CD4-positive, CD25-positive, alpha-beta regulatory T cell (primary cell): ENCODE data around the gene C19orf44. TPM values are rescaled to one million over a fixed set of nuclear protein-coding genes. Genes with fewer than 3 reads are reported as not detected.
A peak's percentile ranks its signal among the peaks of the same experiment; 100 is the strongest.
"Not testable (repeated sequence)": the region's sequence is repeated elsewhere in the genome, so short reads cannot be mapped to it uniquely, and the experiment has no call there.

ENCODE experiments used
- ATAC-seq, 2 donors: fragments of 150-1000 bp; cut with Tn5 transposase; one replicate each; pipeline ENCODE4 v1.10.0; 2021; ENCODE audit warnings: low read depth in 2 of 2, moderate number of reproducible peaks in 2 of 2, moderate library complexity in 1 of 2
- DNase-seq, 3 donors: peaks; one replicate each; pipeline versions ENCODE4 v3.0.0 to v3.0.0-alpha.2; 2012 to 2022; ENCODE audit warnings: mixed read lengths in 1 of 3
- H3K27ac ChIP-seq: one replicate; pipeline ENCODE4 v1.7.0; 2013; ENCODE audit warnings: mild to moderate bottlenecking, low read length; ENCODE audit not compliant: insufficient read depth, poor library complexity, severe bottlenecking
- H3K27me3 ChIP-seq: one replicate; pipeline ENCODE4 v1.7.0; 2013; ENCODE audit warnings: low read length; ENCODE audit not compliant: control insufficient read depth, insufficient read depth
- H3K36me3 ChIP-seq: one replicate; pipeline ENCODE4 v1.7.0; 2013; ENCODE audit warnings: mild to moderate bottlenecking, low read length, moderate library complexity; ENCODE audit not compliant: control insufficient read depth, insufficient read depth
- H3K4me1 ChIP-seq: 2 replicates; pipeline ENCODE4 v1.7.0; 2013; ENCODE audit warnings: mild to moderate bottlenecking, low read length; ENCODE audit not compliant: insufficient read depth, control insufficient read depth, poor library complexity, severe bottlenecking
- H3K4me3 ChIP-seq: one replicate; pipeline ENCODE4 v1.7.0; 2013; ENCODE audit warnings: low read depth, mild to moderate bottlenecking, low read length, moderate library complexity
- H3K9me3 ChIP-seq, 2 experiments: 1 replicate in 1 of 2; 2 replicates in 1 of 2; pipeline ENCODE4 v1.7.0; 2013; ENCODE audit warnings: low read length in 2 of 2, mild to moderate bottlenecking in 1 of 2, moderate library complexity in 1 of 2; ENCODE audit not compliant: control insufficient read depth in 2 of 2
- H3K27ac Mint-ChIP-seq, 3 donors: one replicate each; pipeline ENCODE4 v1.8.0; 2020 to 2022; ENCODE audit warnings: mild to moderate bottlenecking in 3 of 3, mixed read lengths in 3 of 3, moderate library complexity in 2 of 3
- H3K27me3 Mint-ChIP-seq: one replicate; pipeline ENCODE4 v1.8.0; 2022; ENCODE audit warnings: mild to moderate bottlenecking, mixed read lengths
- H3K36me3 Mint-ChIP-seq: one replicate; pipeline ENCODE4 v1.8.0; 2020; ENCODE audit warnings: mixed read lengths
- H3K4me1 Mint-ChIP-seq, 4 donors: one replicate each; pipeline ENCODE4 v1.8.0; 2020 to 2022; ENCODE audit warnings: mixed read lengths in 4 of 4, mild to moderate bottlenecking in 1 of 4
- H3K4me3 Mint-ChIP-seq, 4 donors: one replicate each; pipeline ENCODE4 v1.8.0; 2020 to 2022; ENCODE audit warnings: mild to moderate bottlenecking in 4 of 4, mixed read lengths in 4 of 4, moderate library complexity in 3 of 4
- H3K9me3 Mint-ChIP-seq, 7 donors: one replicate each; pipeline ENCODE4 v1.8.0; 2020 to 2022; ENCODE audit warnings: mixed read lengths in 7 of 7, mild to moderate bottlenecking in 3 of 7, moderate library complexity in 2 of 7
- polyA plus RNA-seq, 4 donors: library from polyadenylated mRNA; unstranded; fragments of 300-500 nt; fragmentation: Illumina TruSeq; gene quantifications; one replicate each; pipeline ENCODE4 v1.2.3, GENCODE V29; 2021
- total RNA-seq: library from RNA; stranded (reverse); gene quantifications from one replicate; pipeline ENCODE4 v1.2.3, GENCODE V29; 2022

Gene C19orf44
- total and polyA plus RNA-seq, 5 donors from 2014 or later, result 0.76 to 1.9 (median 1.5) TPM; not detected in 1

- H3K27me3 ChIP-seq, H3K4me1 ChIP-seq, H3K27ac Mint-ChIP-seq, H3K9me3 Mint-ChIP-seq, H3K36me3 ChIP-seq, H3K27ac ChIP-seq, H3K36me3 Mint-ChIP-seq, H3K4me3 Mint-ChIP-seq, H3K4me1 Mint-ChIP-seq, H3K4me3 ChIP-seq, H3K9me3 ChIP-seq, H3K27me3 Mint-ChIP-seq, DNase-seq, ATAC-seq: not testable (repeated sequence)
These were observed 16.4 kb downstream of the C19orf44 start for GRCh38 chr19:16512611-16513010.

- no peak overlapping the region for H3K4me3 Mint-ChIP-seq
- H3K27me3 Mint-ChIP-seq, result no peaks in the 10 kb centered on the region
- no peak overlapping the region for H3K27ac Mint-ChIP-seq
- peaks cover 16% of the 10 kb centered on the region for H3K36me3 Mint-ChIP-seq
- no peaks in the 10 kb centered on the region for H3K9me3 Mint-ChIP-seq
- Histone ChIP-seq H3K36me3 (peaks cover 25% of the 10 kb centered on the region), H3K27ac (no peak overlapping the region), H3K27me3 (no peaks in the 10 kb centered on the region), H3K9me3 (no peaks in the 10 kb centered on the region), H3K4me1 (no peaks in the 10 kb centered on the region), H3K4me3 (no peak overlapping the region)
- ATAC-seq (no peak), DNase-seq (no peak)
- H3K4me1 Mint-ChIP-seq, result no peaks in the 10 kb centered on the region
These were observed 18.3 kb downstream of the C19orf44 start for GRCh38 chr19:16514383-16515019.

- no peaks in the 10 kb centered on the region for H3K4me1 Mint-ChIP-seq
- H3K27ac ChIP-seq, result no peak overlapping the region
- peaks cover 17% of the 10 kb centered on the region for H3K36me3 Mint-ChIP-seq
- ATAC-seq, result no peak
- no peak overlapping the region for H3K4me3 ChIP-seq
- no peak overlapping the region for H3K4me3 Mint-ChIP-seq
- H3K27ac Mint-ChIP-seq, result no peak overlapping the region
- no peaks in the 10 kb centered on the region for H3K9me3 Mint-ChIP-seq
- H3K9me3 ChIP-seq, result no peaks in the 10 kb centered on the region
- DNase-seq, result no peak
- H3K27me3 ChIP-seq, result no peaks in the 10 kb centered on the region
- peaks cover 43% of the 10 kb centered on the region for H3K36me3 ChIP-seq
- no peaks in the 10 kb centered on the region for H3K4me1 ChIP-seq
- H3K27me3 Mint-ChIP-seq, result no peaks in the 10 kb centered on the region
These were observed 20.2 kb downstream of the C19orf44 start for GRCh38 chr19:16516381-16516780.

- H3K4me3 Mint-ChIP-seq, result no peak overlapping the region
- H3K36me3 Mint-ChIP-seq, result peaks cover 15% of the 10 kb centered on the region
These were observed 20.9 kb downstream of the C19orf44 start for GRCh38 chr19:16516923-16517610.

GRCh38 chr19:16518061-16518460, 21.9 kb downstream of the C19orf44 start:
- H3K9me3 Mint-ChIP-seq, result no peaks in the 10 kb centered on the region
- Histone ChIP-seq H3K27me3 (no peaks in the 10 kb centered on the region), H3K9me3 (no peaks in the 10 kb centered on the region), H3K4me1 (no peaks in the 10 kb centered on the region), H3K27ac (no peak overlapping the region), H3K4me3 (no peak overlapping the region), H3K36me3 (peaks cover 50% of the 10 kb centered on the region)
- no peak for DNase-seq
- H3K27me3 Mint-ChIP-seq, result no peaks in the 10 kb centered on the region
- ATAC-seq, result no peak
- H3K27ac Mint-ChIP-seq, result no peak overlapping the region
- no peaks in the 10 kb centered on the region for H3K4me1 Mint-ChIP-seq
- no peak overlapping the region for H3K4me3 Mint-ChIP-seq
- peaks cover 11% of the 10 kb centered on the region for H3K36me3 Mint-ChIP-seq

More at GRCh38 chr19:16516923-16517610, 20.9 kb downstream of the C19orf44 start:
- no peaks in the 10 kb centered on the region for H3K4me1 Mint-ChIP-seq
- H3K27ac Mint-ChIP-seq, result no peak overlapping the region
- Histone ChIP-seq H3K4me1 (no peaks in the 10 kb centered on the region), H3K27me3 (no peaks in the 10 kb centered on the region), H3K9me3 (no peaks in the 10 kb centered on the region), H3K36me3 (peaks cover 46% of the 10 kb centered on the region), H3K27ac (no peak overlapping the region), H3K4me3 (no peak overlapping the region)
- DNase-seq (no peak), ATAC-seq (peak in 1 of 2 donors; percentile 23)
- H3K9me3 Mint-ChIP-seq, result no peaks in the 10 kb centered on the region
- H3K27me3 Mint-ChIP-seq, result no peaks in the 10 kb centered on the region

GRCh38 chr19:16518483-16519229, 22.5 kb downstream of the C19orf44 start:
- peaks cover 11% of the 10 kb centered on the region for H3K36me3 Mint-ChIP-seq

GRCh38 chr19:16519230-16519687, 23.1 kb downstream of the C19orf44 start:
- DNase-seq, result no peak
- H3K4me3 Mint-ChIP-seq, result no peak overlapping the region
- no peak overlapping the region for H3K27ac Mint-ChIP-seq
- no peaks in the 10 kb centered on the region for H3K4me1 ChIP-seq
- no peak overlapping the region for H3K27ac ChIP-seq
- no peak overlapping the region for H3K4me3 ChIP-seq
- ATAC-seq, result no peak
- no peaks in the 10 kb centered on the region for H3K9me3 Mint-ChIP-seq
- H3K27me3 ChIP-seq, result no peaks in the 10 kb centered on the region
- H3K9me3 ChIP-seq, result no peaks in the 10 kb centered on the region
- no peaks in the 10 kb centered on the region for H3K27me3 Mint-ChIP-seq
- H3K36me3 ChIP-seq, result peaks cover 61% of the 10 kb centered on the region
- H3K36me3 Mint-ChIP-seq, result peaks cover 11% of the 10 kb centered on the region
- H3K4me1 Mint-ChIP-seq, result no peaks in the 10 kb centered on the region

More at GRCh38 chr19:16518483-16519229, 22.5 kb downstream of the C19orf44 start:
- ATAC-seq, result no peak
- Mint-ChIP-seq H3K9me3 (no peaks in the 10 kb centered on the region), H3K27ac (no peak overlapping the region), H3K4me3 (no peak overlapping the region), H3K27me3 (no peaks in the 10 kb centered on the region), H3K4me1 (no peaks in the 10 kb centered on the region)
- Histone ChIP-seq H3K4me1 (no peaks in the 10 kb centered on the region), H3K4me3 (no peak overlapping the region), H3K9me3 (no peaks in the 10 kb centered on the region), H3K27ac (no peak overlapping the region), H3K27me3 (no peaks in the 10 kb centered on the region), H3K36me3 (peaks cover 56% of the 10 kb centered on the region)
- no peak for DNase-seq
